ENCODE results near the gene ANKRD13D.

The ANKRD13D gene

DNA sequence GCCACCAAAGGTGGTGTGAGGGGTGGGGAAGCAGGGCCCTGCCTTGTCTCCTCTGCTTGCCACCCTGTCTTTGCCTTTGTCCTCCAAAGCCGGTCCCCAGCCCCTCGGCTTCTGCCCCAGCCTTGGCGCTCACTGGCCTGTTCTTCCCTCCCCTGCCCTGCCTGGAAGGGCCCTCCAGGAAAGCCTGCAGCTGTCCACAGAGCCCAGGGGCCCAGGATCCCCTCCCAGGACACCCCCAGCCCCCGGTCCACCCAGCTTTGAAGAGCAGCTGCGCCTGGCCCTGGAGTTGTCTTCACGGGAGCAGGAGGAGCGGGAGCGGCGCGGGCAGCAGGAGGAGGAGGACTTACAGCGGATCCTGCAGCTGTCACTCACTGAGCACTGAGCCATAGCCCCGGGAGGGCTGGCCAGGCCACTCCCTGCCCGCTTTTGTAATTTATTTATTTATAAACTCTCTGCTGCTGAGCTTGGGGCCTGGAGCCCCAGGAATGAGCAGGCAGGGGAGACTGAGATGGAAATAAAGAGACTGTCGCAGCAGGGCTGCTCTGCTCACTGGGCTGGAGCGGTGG, 12.9 kb downstream of the ANKRD13D start:
- in situ Hi-C loops (cut with HindIII; ENCODE audit: low sequenced_read_pairs), result no loop called here

DNA sequence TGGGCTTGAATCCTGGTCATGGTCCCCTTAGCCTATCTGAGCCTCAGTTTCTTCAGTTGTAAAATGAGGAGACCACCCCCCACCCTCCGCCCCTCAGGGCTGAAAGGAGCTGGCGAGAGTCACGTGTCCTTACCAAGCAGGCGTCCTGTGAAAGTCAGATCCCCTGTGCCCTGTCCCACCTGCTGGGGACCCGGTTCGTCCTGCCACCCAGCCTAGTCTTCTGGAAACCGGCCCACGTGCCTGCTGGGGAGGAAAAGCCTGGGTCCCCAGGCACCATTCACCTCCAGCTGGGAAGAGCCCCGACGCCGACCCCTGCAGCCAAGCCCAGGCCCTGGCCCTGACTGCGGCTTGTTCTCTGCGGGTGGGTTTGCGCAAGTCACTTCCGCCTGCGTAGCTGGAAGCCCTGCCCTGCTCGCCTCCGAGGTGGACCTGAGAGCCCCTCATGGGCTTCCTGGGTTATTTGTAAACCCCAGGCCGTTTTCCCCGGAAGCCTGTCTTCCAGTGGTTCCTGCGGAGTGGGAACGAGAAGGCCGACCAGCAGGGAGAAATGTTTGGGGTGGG, 13.5 kb downstream of the ANKRD13D start:
- in situ Hi-C loops (cut with HindIII; ENCODE audit: low sequenced_read_pairs), result no loop called here

DNA sequence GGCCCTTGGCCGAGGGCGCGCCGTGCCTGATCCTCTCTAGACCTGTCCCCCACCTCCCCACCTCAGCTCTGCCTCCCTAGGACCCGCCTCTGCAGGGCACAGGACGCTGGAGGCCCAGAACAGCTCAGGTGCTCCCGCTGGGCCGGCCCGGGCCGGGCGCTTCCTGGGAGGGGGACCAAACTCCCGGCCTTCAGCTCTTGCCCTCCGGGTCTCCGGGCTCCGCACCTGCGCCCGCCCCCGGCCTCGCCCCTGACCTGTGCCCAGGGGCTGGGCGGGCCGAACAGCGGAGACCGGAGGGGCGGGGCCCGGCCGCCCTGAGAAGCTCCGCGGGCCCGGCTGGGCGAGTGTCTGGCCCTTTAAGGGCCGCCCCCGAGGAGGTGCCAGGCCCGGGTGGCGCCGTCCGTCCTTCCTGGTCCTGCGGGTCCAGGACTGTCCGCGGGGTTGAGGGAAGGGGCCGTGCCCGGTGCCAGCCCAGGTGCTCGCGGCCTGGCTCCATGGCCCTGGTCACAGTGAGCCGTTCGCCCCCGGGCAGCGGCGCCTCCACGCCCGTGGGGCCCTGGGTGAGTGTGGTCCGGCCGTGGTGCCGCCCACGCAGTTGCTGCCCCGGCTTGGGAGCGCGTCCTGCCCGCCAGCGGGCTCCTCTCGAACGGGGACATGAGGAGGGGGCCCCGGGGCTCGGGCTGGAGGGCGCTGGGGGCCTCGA, 14.2 kb downstream of the ANKRD13D start, which contains the start of gene SSH3:
Gene SSH3 (plus strand): TSS at position 399 of the 703 bp plus-strand sequence. CDS start 96 bp downstream, at position 495.
- in situ Hi-C loops (cut with HindIII; ENCODE audit: low sequenced_read_pairs), result no loop called here

- in situ Hi-C loops (cut with HindIII; ENCODE audit: low sequenced_read_pairs), result no loop called here
Measured at GRCh38 chr11:67303835-67304411, 14.8 kb downstream of the ANKRD13D start.

GRCh38 chr11:67304511-67305113, 15.5 kb downstream of the ANKRD13D start:
- in situ Hi-C loops (cut with HindIII; ENCODE audit: low sequenced_read_pairs), result no loop called here

DNA sequence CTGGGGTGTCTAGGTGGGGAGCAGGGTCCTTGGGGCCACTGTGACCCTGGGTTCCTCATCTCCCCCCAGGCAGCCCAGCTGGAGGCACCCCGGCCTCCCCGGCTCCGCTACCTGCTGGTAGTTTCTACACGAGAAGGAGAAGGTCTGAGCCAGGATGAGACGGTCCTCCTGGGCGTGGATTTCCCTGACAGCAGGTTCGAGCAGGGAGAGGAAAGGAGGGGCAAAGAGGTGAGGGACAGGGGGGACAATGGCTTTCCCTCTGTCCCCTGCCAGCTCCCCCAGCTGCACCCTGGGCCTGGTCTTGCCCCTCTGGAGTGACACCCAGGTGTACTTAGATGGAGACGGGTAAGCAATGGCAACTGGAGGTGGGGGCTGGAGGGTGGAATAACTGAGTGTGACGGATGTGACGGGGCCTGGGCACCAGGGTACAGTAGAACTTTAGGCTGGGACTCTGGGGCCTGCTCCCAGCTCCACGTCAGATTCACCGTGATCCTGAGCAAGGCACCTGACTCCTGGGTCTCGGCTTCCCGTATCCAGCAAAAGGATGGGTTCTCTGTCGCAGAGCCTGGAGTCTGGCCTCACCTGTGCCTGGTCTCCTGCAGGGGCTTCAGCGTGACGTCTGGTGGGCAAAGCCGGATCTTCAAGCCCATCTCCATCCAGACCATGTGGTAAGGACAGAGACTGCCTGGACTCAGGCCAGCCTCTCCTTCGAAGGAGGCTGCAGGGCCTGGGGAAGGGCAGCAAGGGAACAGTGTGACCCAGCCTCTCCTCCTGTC, 17.9 kb downstream of the ANKRD13D start:
- in situ Hi-C loops (cut with HindIII; ENCODE audit: low sequenced_read_pairs), result no loop called here

GRCh38 chr11:67307545-67308001, 18.5 kb downstream of the ANKRD13D start:
- in situ Hi-C loops (cut with HindIII; ENCODE audit: low sequenced_read_pairs), result no loop called here

DNA sequence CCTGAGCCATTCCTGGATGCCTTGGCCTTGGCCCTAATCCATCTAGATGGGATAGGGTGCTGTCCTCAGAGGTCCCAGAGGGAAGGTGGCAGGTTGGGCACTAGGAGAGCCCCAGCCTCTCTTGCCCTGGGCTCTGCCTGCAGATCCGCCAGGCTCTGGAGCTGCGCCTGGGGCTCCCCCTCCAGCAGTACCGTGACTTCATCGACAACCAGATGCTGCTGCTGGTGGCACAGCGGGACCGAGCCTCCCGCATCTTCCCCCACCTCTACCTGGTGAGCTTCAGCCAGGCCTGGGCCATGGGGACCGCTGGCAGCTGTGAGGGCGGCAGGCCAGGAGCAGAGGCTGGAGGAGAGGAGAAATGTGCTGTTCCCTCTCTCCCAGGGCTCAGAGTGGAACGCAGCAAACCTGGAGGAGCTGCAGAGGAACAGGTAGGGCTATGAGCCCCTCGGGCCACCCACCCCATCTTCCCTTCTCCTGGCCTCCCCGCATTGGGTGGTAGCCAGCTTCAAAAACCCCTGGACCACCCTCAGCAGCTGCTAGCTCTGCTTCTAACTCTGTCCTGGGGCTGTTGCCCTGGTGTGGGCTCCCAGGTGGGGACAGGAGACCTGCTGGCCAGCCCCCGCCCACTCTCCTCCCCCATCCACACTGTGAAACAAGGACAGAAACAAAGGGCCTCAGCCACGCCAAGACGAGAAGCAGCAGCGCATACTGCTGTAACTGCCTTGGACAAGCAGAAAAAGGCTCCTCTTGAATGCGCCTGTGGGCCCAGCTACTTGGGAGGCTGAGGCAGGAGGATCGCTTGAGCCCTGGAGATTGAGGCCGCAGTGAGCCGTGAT, 19.1 kb downstream of the ANKRD13D start:
- in situ Hi-C loops (cut with HindIII; ENCODE audit: low sequenced_read_pairs), result no loop called here

GRCh38 chr11:67309166-67309565, 20.1 kb downstream of the ANKRD13D start:
- in situ Hi-C loops (cut with HindIII; ENCODE audit: low sequenced_read_pairs), result no loop called here

DNA sequence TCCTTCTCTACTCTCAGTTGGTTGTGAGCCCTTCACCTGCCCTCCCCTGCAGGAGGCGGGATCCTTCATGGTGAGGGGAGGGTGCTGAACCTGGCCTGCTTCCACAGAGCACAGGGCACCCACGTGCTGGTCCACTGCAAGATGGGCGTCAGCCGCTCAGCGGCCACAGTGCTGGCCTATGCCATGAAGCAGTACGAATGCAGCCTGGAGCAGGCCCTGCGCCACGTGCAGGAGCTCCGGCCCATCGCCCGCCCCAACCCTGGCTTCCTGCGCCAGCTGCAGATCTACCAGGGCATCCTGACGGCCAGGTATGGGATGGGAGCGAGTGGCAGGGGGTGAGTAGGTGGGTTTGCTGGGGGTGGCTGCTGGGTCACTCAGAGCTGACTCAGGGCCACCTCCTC, 20.6 kb downstream of the ANKRD13D start:
- in situ Hi-C loops (cut with HindIII; ENCODE audit: low sequenced_read_pairs), result no loop called here

DNA sequence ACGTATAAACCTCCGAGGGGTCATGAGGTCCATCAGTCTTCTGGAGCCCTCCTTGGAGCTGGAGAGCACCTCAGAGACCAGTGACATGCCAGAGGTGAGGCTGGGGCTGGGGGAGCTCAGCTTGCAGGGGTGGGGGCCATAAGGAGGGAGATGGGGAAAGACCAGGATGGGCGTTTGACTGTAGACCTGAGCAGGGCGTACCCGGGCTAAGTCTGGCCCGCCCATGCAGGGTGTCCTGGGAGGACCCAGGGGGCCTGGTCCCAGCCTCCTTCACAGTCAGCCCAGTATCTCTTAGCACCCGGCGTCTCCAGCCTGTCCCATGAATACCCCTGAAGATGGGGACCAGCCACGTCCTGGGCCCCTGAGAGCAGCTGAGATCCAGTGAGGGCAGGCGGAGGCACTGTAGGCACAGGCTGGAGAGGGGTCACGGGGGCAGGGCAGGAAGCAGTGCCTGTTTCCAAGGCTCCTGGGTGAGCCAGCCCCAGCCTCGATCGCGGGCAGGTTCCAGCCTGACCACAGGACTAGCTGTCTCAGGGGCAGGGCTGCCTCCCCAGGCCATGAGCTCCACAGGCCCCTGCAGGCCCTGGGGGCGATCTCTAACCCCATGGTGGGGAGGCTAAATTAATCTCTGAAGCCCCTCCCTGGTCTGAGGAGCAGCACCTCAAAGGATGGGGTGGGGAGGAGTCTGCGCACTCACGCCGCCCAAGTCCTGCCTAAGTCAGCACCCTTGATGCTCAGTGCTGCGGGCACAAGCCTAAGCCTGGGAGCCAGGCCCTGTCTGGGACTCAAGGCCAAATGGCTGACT, 21.3 kb downstream of the ANKRD13D start:
- in situ Hi-C loops (cut with HindIII; ENCODE audit: low sequenced_read_pairs), result no loop called here

- in situ Hi-C loops (cut with HindIII; ENCODE audit: low sequenced_read_pairs), result no loop called here
Measured at GRCh38 chr11:67311051-67311555, 22.0 kb downstream of the ANKRD13D start.

- in situ Hi-C loops (cut with HindIII; ENCODE audit: low sequenced_read_pairs), result no loop called here
Measured at GRCh38 chr11:67311556-67312082, 22.5 kb downstream of the ANKRD13D start.

DNA sequence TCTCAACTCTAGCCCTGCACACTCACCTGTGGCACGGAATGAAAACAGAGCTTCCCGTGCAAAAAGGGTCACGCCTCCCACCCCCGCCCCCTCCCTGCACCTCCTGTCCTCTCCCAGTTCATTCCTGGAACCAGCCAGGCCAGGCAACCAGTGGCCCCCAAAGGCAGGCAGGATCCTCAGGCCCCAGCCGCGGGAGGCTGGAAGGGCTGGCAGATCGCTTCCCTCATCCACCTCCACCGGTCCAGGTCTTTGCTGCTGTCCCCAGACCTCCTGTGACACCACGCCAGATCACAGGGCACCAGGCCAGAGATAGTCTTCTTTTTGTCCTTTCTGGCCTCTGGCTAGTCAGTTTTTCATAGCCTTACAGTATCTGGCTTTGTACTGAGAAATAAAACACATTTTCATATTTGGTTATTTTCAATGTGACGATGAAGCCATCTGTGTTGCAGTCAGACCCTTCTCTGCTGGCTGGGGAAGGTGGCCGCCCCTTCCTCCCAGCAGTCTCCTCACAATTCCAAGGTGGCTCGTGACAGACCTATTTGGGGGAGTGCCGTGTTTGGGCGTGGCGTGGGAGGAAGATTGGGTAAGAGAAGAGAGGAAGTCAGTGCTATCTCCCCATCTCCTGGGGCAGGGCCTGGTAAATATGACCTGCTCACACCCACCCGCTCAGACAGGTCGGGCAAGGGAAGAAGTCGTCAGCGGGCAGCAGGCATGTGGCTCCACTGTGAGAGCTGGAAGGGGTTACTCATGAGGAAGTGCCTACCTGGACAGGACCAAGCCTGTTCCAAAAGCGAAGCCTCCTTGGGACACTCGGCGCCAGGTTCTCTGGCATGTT, 23.3 kb downstream of the ANKRD13D start:
- in situ Hi-C loops (cut with HindIII; ENCODE audit: low sequenced_read_pairs), result no loop called here

DNA sequence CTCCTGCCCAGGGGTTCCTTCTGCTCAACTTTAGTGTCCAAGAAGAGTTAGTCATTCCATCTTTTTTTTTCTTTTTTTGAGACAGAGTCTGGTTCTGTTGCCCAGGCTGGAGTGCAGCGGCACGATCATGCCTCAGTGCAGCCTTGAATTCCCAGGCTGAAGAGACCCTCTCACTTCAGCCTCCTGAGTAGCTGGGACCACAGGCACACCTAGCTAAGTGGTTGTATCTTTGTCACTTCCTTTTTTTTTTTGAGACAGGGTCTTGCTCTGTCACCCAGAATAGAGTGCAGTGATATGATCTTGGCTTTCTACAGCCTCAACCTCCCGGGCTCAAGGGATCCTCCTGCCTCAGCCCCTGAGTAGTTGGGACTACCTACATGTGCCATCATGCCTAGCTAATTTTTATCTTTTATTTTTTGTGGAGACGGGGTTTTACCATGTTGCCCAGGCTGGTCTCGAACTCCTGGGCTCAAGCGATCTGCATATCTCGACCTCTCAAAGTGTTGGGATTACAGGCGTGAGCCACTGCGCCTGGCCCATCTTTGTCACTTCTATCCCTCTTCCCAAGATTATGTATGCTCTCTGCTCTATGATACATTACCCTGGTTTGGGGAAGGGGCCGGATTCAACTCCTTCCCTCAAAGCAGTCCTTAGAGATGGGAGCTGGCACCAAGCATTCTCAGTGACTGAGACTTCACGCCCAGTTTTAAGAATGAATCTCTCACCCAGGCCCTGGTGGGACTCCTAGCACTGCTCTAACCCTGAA, 24.2 kb downstream of the ANKRD13D start:
- in situ Hi-C loops (cut with HindIII; ENCODE audit: low sequenced_read_pairs), result no loop called here

GRCh38 chr11:67314218-67314617, 25.1 kb downstream of the ANKRD13D start:
- in situ Hi-C loops (cut with HindIII; ENCODE audit: low sequenced_read_pairs), result no loop called here

DNA sequence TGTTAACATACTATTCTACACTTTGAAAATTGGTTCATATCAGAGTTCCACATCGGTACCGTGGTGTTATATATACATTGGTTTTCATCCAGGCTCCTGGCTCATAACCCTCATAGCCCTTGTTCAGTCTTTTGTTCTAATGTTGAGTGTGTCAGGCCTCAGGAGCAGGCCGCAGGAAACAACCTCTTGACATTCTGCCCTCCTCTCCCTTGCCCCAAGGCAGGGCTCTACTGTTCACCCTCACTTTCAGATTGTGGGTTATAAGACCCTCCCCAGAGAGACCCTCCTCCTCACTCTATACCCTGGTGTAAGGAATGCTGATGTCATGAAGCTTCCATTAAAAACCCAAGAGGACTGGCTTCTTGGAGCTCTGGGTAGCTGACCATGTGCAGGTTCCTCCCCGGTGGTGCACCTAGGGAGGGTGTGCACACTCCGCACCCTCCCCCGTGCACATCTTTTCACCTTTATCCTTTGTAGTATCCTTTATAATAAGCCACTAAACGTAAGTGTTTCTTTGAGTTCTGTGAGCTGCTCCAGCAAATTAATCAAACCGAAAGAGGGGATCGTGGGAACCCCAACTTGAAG, 26.3 kb downstream of the ANKRD13D start:
- in situ Hi-C loops (cut with HindIII; ENCODE audit: low sequenced_read_pairs), result no loop called here
